ENCODE results near the gene CDH18. TPM values are rescaled to one million over a fixed set of nuclear protein-coding genes. Genes with fewer than 3 reads are reported as not detected.

CDH18 gene
- total RNA-seq, 2 donors from 2014 or later, result 0.78 to 2.0 TPM

- Histone ChIP-seq H3K27me3 (peaks cover 0 to 2% of the 10 kb centered on the region in 2 donors), H3K4me3 (no peak overlapping the region), H3K9me3 (no peaks in the 10 kb centered on the region), H3K36me3 (replicated peaks in 1 of 2; ENCODE audit: insufficient read depth in 1 of 2, low read depth in 2 of 2) (no peaks in the 10 kb centered on the region), H3K27ac (no peak overlapping the region), H3K4me1 (no peaks in the 10 kb centered on the region)
- intact Hi-C loops (cut with DNase I), result no loop called here
- TF ChIP-seq CTCF (IDR thresholded peaks at IDR 0.05) (no peak), POLR2A (IDR thresholded peaks at IDR 0.05) (no peak)
- ATAC-seq (no peak), DNase-seq (no peak)
Measured at GRCh38 chr5:20000416-20000815, 12.4 kb upstream of the CDH18 start.

DNA sequence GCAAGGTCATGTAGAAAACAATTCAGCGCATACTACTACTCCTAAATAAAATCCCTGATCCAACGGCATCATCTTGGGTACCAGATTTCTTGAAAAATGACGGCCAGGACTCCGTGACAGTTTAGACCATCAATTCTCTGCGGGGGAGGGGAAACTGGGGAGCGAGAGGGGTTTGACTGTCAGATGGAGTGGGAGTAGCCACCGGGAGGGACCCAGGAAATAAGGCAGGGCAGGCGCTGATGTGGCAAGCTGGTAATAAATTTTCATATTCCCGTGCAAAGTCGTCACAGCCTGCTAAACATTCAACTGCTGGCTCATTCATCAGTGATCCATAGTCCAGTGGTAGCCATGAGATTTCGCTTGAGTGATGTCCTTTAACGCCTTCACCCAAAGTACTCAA is 457 bp upstream of the CDH18 start:
- DNase-seq, result no peak
- peaks cover 10% of the 10 kb centered on the region for H3K4me1 ChIP-seq
- peak; percentile 5 for ATAC-seq
- H3K9me3 ChIP-seq, result no peaks in the 10 kb centered on the region
- no peaks in the 10 kb centered on the region for H3K36me3 ChIP-seq (replicated peaks in 1 of 2; ENCODE audit: insufficient read depth in 1 of 2, low read depth in 2 of 2)
- no peak for TF ChIP-seq CTCF (IDR thresholded peaks at IDR 0.05)
- H3K4me3 ChIP-seq, result no peak overlapping the region
- intact Hi-C loops (cut with DNase I), result no loop called here
- no peaks in the 10 kb centered on the region for H3K27me3 ChIP-seq
- WGBS, 2 donors, result 20 to 21% methylated on average over 11 to 12 of the region's 12 CpGs
- H3K27ac ChIP-seq, result no peak overlapping the region

- ATAC-seq (no peak), DNase-seq (no peak)
- 87 to 89% methylated on average over 2 of the region's 2 CpGs for WGBS, 2 donors
- no peak overlapping the region for H3K27ac ChIP-seq
- H3K9me3 ChIP-seq, result no peaks in the 10 kb centered on the region
- TF ChIP-seq POLR2A (IDR thresholded peaks at IDR 0.05) (no peak), CTCF (IDR thresholded peaks at IDR 0.05) (no peak)
- no peak overlapping the region for H3K4me3 ChIP-seq
- peaks cover 10% of the 10 kb centered on the region for H3K4me1 ChIP-seq
- H3K36me3 ChIP-seq (replicated peaks in 1 of 2; ENCODE audit: insufficient read depth in 1 of 2, low read depth in 2 of 2), result no peaks in the 10 kb centered on the region
- intact Hi-C loops (cut with DNase I), result no loop called here
- H3K27me3 ChIP-seq, result no peaks in the 10 kb centered on the region
Measured at GRCh38 chr5:19986806-19987205, 1.2 kb downstream of the CDH18 start.

GRCh38 chr5:19986031-19986619 is 1.9 kb downstream of the CDH18 start:
- no peak for ATAC-seq

More at GRCh38 chr5:19986031-19986619, 1.9 kb downstream of the CDH18 start:
- H3K9me3 ChIP-seq, result no peaks in the 10 kb centered on the region
- TF ChIP-seq POLR2A (IDR thresholded peaks at IDR 0.05), result no peak
- TF ChIP-seq CTCF (IDR thresholded peaks at IDR 0.05), result no peak
- 74 to 85% methylated on average over 1 of the region's 1 CpG for WGBS, 2 donors
- no peaks in the 10 kb centered on the region for H3K27me3 ChIP-seq
- peaks cover 10% of the 10 kb centered on the region for H3K4me1 ChIP-seq
- no peak overlapping the region for H3K4me3 ChIP-seq
- no peak overlapping the region for H3K27ac ChIP-seq
- no peak for DNase-seq
- no peaks in the 10 kb centered on the region for H3K36me3 ChIP-seq (replicated peaks in 1 of 2; ENCODE audit: insufficient read depth in 1 of 2, low read depth in 2 of 2)
- intact Hi-C loops (cut with DNase I), result no loop called here

Measured in body of pancreas (tissue), 4 donors.